Esophagus (tissue), 2 donors: ENCODE data around the gene CCDC39. TPM values are rescaled to one million over a fixed set of nuclear protein-coding genes. Genes with fewer than 3 reads are reported as not detected.
"Not testable (repeated sequence)": the region's sequence is repeated elsewhere in the genome, so short reads cannot be mapped to it uniquely, and the experiment has no call there.

Source experiments
- H3K27ac ChIP-seq, 2 donors: one replicate each; pipeline ENCODE4 v1.5.1; 2013; ENCODE audit warnings: low read depth in 2 of 2, mild to moderate bottlenecking in 2 of 2, inconsistent platforms in 1 of 2, low read length in 1 of 2, moderate library complexity in 1 of 2
- H3K27me3 ChIP-seq, 2 donors: one replicate each; pipeline ENCODE4 v1.6.1; 2013; ENCODE audit warnings: low read length in 2 of 2, control low read depth in 1 of 2, mild to moderate bottlenecking in 1 of 2; ENCODE audit not compliant: insufficient read depth in 2 of 2, control insufficient read depth in 1 of 2
- H3K36me3 ChIP-seq, 2 donors: one replicate each; pipeline ENCODE4 v1.6.1; 2013; ENCODE audit warnings: low read length in 1 of 2; ENCODE audit not compliant: control insufficient read depth in 2 of 2, insufficient read depth in 2 of 2
- H3K4me1 ChIP-seq, 2 donors: one replicate each; pipeline ENCODE4 v1.6.1; 2013; ENCODE audit warnings: low read length in 1 of 2; ENCODE audit not compliant: control insufficient read depth in 2 of 2, insufficient read depth in 2 of 2
- H3K4me3 ChIP-seq, 2 donors: one replicate each; pipeline ENCODE4 v1.5.1; 2013; ENCODE audit warnings: low read length in 2 of 2, mild to moderate bottlenecking in 2 of 2, low read depth in 1 of 2, moderate library complexity in 1 of 2
- H3K9me3 ChIP-seq, 2 donors: one replicate each; pipeline ENCODE4 v1.6.1; 2013; ENCODE audit warnings: mild to moderate bottlenecking in 2 of 2, low read depth in 1 of 2, low read length in 1 of 2, moderate library complexity in 1 of 2; ENCODE audit not compliant: control insufficient read depth in 2 of 2, insufficient read depth in 1 of 2
- WGBS, 2 donors: extraction: QIAGEN DNeasy Blood & Tissue Kit; methylation state at CpG; one replicate each; pipeline ENCODE4 v1.1.7; 2013; 5-methylcytosine and 5-hydroxymethylcytosine counted together
- polyA plus RNA-seq, 2 donors: library from polyadenylated mRNA; stranded (reverse); fragments of 200-250 nt; gene quantifications; one replicate each; pipeline ENCODE4 v1.2.3, GENCODE V29; 2013
- donor health status: healthy with polysubstance abuse.
- donor health status: Bipolar disorder and iron deficiency.

Gene CCDC39
- polyA plus RNA-seq, 2 donors = 0.04 TPM; not detected in 1

DNA sequence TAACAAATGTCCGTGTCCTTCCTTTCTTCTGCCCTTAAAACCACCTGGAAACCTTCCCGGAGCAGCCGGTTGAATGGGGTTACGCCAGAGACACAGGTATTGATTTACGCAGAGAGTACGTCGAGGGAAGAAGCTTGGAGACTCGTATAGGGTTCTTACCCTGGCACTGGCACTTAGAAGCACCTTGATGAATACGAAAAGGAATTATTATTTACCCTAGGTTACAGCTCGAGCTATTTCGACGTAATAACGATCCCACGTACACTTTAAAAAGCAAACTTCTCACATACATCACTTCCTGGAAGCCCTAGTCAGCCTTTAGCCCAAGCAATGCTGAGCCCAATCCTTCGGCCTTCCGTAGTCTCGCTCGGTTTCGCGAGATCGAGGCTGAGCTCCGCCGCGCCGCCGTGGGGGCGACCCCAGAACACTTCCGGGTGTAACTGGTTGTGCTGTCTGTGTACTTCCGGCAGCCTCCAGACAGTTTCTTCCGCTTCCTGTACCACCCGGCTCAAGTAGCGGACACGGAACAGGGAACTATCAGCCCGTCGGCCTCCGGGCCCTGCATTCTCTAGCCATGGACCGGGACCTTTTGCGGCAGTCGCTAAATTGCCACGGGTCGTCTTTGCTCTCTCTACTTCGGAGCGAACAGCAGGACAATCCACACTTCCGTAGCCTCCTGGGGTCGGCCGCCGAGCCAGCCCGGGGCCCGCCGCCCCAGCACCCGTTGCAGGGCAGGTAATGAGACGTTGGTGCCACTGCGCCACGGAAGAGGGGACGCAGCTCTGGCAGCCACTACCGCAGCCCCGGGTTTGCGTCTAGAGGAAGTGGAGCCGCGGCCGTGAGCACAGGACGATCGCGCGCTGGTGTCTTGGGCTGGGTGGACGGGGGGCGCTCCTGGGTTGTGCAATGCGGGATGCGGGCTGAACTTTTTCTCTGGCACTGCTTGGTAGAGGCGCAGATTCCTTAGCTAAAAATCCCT, 77.3 kb downstream of the CCDC39 start, which contains the start of gene TTC14:
Gene TTC14, plus strand, starts transcription at position 476 of the 979 bp plus-strand sequence. Its CDS starts 99 bp downstream, at position 575.
- Histone ChIP-seq H3K27ac (peak within 1 kb of the TSS; percentile 73 to 88), H3K4me1 (no peaks in the 10 kb centered on the region), H3K9me3 (no peaks in the 10 kb centered on the region), H3K4me3 (peak within 1 kb of the TSS; percentile 93 to 100), H3K27me3 (no peaks in the 10 kb centered on the region), H3K36me3 (no peaks in the 10 kb centered on the region)
- WGBS, 2 donors = 4 to 5% methylated on average over 70 of the region's 70 CpGs

DNA sequence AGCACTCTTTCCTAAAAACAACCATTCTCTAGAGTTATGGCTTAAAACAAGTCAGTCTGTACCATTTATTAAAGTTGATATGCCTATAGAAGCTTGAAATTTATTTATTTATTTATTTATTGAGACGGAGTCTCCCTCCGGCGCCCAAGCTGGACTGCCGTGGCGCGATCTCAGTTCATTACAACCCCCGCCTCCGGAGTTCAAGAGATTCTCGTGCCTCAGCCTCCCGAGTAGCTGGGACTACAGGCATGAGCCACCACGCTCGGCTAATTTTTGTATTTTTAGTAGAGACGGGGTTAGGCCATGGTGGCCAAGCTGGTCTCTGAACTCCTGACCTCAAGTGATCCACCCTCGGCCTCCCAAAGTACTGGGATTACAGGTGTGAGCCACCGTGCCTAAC, 78.8 kb downstream of the CCDC39 start:
- H3K36me3 ChIP-seq = no peaks in the 10 kb centered on the region
- H3K4me1 ChIP-seq = no peaks in the 10 kb centered on the region
- H3K9me3 ChIP-seq = no peaks in the 10 kb centered on the region
- H3K27ac ChIP-seq = no peak overlapping the region
- H3K4me3 ChIP-seq = no peak overlapping the region
- no peaks in the 10 kb centered on the region for H3K27me3 ChIP-seq
- 97% methylated on average over 15 of the region's 15 CpGs for WGBS, 2 donors

DNA sequence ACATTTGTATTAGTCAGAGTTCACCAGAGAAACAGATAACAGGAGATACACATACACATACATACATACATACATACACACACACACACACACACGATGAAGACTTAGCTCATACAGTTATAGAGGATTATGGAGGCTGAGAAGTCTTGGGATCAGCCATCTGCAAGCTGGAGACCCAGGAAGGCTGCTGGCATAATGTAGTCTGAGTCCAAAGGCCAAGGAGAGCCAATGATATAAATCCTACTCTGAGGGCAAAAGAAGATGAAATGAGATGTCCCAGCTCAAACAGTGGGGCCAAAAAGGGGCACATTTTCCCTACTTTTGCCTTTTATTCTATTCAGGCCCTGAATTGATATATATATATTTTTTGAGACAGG, 83.7 kb downstream of the CCDC39 start:
- no peaks in the 10 kb centered on the region for H3K27me3 ChIP-seq
- no peaks in the 10 kb centered on the region for H3K36me3 ChIP-seq
- no peak overlapping the region for H3K4me3 ChIP-seq
- H3K27ac ChIP-seq = no peak overlapping the region
- H3K9me3 ChIP-seq = no peaks in the 10 kb centered on the region
- H3K4me1 ChIP-seq = no peaks in the 10 kb centered on the region
- 35 to 60% methylated on average over 1 of the region's 1 CpG for WGBS, 2 donors

DNA sequence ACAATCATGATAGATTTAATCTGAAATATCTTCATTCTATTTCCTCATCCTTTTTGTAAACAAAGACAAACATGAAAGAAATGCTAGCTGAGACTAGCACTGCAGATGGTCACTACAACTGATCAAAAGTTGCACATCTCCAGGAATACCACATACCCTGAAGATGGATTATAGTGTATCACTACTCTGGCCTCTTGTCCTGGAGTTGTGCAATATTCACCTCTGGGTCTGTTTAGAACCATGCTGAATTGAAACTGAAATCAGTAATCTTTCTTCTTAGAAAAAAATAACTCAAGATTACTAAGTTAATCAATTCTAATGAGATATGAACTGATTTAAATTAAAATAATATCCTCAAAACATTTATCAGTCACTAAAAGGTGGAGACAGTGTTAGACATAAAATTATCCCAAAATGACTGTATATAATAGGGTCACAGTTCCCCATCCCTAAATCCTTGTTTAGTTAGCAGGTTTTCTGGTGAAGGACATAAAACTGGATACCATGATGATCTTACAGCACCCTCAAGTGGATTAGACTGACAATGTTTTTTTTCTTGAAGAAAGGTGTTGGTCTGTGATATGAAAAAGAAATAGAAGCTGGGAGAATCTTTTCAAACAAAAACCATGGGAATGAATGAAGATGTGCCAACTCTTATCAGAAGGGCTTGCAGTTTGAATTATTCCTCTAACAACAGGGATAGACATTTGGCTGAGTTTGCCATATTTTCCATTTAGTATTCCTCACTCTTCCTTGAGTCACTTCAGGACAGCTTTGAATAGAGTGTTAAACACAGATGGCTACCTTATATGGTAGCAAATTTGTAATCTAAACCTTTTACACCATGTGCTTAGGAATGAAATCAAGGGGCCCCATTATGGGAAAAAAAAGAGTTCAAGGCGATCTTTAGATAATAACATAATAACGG, 84.4 kb downstream of the CCDC39 start:
- Histone ChIP-seq H3K4me1 (no peaks in the 10 kb centered on the region), H3K4me3 (no peak overlapping the region), H3K27ac (no peak overlapping the region), H3K27me3 (no peaks in the 10 kb centered on the region), H3K36me3 (no peaks in the 10 kb centered on the region), H3K9me3 (no peaks in the 10 kb centered on the region)
- 49 to 63% methylated on average over 2 of the region's 2 CpGs for WGBS, 2 donors

DNA sequence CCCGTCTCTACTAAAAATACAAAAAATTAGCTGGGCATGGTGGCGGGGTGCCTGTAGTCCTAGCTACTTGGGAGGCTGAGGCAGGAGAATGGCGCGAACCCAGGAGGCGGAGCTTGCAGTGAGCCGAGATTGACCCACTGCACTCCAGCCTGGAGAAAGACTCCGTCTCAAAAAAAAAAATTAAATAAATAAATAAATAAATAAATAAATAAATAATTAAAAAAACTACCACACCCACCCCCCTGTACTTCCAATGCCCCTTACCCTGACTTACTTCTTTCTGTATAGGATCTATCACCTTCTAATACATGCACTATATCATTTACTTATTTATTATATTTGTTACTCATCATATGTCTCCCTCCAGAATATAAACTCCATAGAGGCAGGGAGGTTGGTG, 85.7 kb downstream of the CCDC39 start:
- not testable (repeated sequence) for H3K27ac ChIP-seq, H3K9me3 ChIP-seq, H3K4me1 ChIP-seq, H3K4me3 ChIP-seq, H3K27me3 ChIP-seq, H3K36me3 ChIP-seq
- 91 to 95% methylated on average over 7 of the region's 7 CpGs for WGBS, 2 donors

DNA sequence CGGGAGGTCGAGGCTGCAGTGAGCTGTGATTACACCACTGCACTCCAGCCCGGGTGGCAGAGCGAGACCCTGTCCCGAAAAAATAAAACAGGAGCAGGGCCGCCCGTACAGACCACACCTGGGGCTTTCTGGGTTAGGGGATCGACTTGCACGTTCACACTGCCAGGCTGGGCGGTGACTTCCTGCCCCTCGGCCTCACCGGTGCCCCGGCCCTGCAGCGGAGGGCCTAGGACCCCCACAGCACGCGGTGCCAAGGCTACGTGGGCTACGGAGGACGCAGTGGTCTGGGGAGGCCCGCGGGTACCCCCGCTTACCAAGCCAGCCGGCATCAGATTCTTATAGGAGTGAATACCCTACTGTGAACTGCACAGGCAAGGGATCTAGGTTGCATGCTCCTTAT, 88.9 kb downstream of the CCDC39 start:
- Histone ChIP-seq H3K4me3 (no peak overlapping the region), H3K27me3 (no peaks in the 10 kb centered on the region)
- 88 to 92% methylated on average over 23 of the region's 23 CpGs for WGBS, 2 donors

DNA sequence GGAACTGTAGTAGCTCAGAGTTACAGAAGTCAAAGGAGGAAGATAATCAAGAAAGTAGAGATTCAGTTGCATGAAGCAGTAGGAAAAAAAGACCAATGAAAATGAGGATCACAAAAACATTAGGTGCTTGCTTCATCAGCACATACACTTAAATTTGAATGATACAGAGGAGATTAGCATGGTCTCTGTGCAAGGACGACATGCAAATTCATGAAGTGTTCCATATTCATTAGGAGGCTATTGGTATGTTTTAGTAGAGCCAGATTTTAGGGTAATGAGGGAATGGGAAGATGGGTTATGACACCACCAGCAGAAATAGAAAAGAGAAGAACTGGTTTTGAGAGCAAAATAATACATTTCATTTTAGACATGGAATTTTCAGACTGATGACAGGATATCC, 98.4 kb downstream of the CCDC39 start:
- Histone ChIP-seq H3K27me3 (peaks cover 0 to 3% of the 10 kb centered on the region in 2 donors), H3K9me3 (no peaks in the 10 kb centered on the region), H3K4me1 (no peaks in the 10 kb centered on the region), H3K4me3 (no peak overlapping the region), H3K36me3 (no peaks in the 10 kb centered on the region), H3K27ac (no peak overlapping the region)
- WGBS, 2 donors = 67 to 74% methylated on average over 1 of the region's 1 CpG

More for the DNA sequence above, 88.9 kb downstream of the CCDC39 start:
- H3K9me3 ChIP-seq = no peaks in the 10 kb centered on the region
- no peaks in the 10 kb centered on the region for H3K36me3 ChIP-seq
- no peak overlapping the region for H3K27ac ChIP-seq
- no peaks in the 10 kb centered on the region for H3K4me1 ChIP-seq

DNA sequence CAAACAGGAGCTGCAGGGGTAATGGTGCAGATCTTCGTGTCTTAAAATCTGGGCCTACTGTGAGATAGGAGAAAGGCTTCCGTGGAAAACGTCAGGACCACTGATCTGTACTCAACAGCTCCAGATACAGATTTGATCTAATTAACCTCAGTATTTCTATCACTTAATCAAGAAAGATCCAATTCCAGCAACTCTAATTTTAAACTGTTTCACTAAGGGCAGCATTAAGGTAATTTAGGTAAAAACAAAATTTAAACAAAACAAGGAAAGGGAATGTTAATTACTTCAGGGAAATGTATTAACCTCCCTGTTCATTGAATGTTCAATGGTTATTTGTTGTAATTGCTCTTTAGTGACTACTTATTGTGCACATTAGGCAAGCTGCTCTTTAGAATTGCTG, 103.7 kb downstream of the CCDC39 start:
- 75 to 82% methylated on average over 3 of the region's 3 CpGs for WGBS, 2 donors
- Histone ChIP-seq H3K36me3 (no peaks in the 10 kb centered on the region), H3K27me3 (no peaks in the 10 kb centered on the region), H3K4me3 (no peak overlapping the region), H3K9me3 (no peaks in the 10 kb centered on the region), H3K4me1 (no peaks in the 10 kb centered on the region), H3K27ac (no peak overlapping the region)

DNA sequence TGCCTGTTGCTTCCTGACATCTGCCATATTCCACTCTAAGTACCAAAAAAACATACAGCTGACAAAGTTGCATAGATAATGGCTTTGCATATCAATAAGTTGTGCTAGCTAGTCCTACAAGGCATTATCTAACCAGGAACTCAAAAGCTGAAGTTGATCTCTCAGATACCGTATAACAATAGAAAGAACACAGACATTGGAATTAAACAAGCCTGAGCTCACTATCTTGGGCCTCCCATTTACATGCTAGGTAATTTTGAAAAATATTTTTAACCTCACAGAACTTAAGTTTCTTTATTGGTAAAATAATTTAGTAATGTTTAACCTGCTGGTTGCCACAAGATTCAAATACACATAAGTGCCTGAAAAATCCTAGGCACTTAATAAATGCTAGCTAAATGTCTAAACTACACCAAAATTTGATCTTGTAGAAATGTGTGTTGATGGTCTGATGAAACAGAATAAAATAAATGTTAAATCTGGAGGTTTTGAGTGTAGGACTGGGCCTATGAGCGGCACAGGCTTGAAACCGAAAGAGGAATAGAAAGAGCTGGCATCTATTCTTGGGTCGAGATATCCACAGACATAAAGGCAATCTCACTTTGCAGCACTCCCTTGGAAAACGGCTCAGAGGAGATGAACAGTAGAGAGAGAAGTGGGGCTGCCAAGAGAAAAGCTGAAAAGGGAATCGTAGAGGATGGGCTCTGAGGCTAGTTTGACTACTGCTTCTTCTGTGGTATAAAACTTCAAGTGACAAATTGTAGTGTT, 107.3 kb downstream of the CCDC39 start:
- H3K4me1 ChIP-seq = no peaks in the 10 kb centered on the region
- 77% methylated on average over 6 of the region's 6 CpGs for WGBS, 2 donors
- no peaks in the 10 kb centered on the region for H3K36me3 ChIP-seq
- no peak overlapping the region for H3K27ac ChIP-seq
- peaks cover 0 to 2% of the 10 kb centered on the region in 2 donors for H3K9me3 ChIP-seq
- no peak overlapping the region for H3K4me3 ChIP-seq
- no peaks in the 10 kb centered on the region for H3K27me3 ChIP-seq
